Trophoblast cell (in vitro differentiated cells and primary cell): Measurements from ENCODE around the gene PPP2R3A.
A peak's percentile ranks its signal among the peaks of the same experiment; 100 is the strongest.

Experiments used
- DNase-seq, 2 donors: peaks; one replicate each; pipeline ENCODE4 v3.0.0-alpha.2; 2016
- H2AFZ ChIP-seq: 2 replicates; pipeline ENCODE4 v1.6.1; 2013; ENCODE audit warnings: low read length, moderate library complexity, mild to moderate bottlenecking; ENCODE audit not compliant: insufficient read depth, poor library complexity
- H2AK5ac ChIP-seq: 2 replicates; pipeline ENCODE4 v1.6.1; 2013; ENCODE audit warnings: mild to moderate bottlenecking, low read length
- H2BK120ac ChIP-seq: 2 replicates; pipeline ENCODE4 v1.6.1; 2013; ENCODE audit warnings: low read length, mild to moderate bottlenecking, moderate library complexity; ENCODE audit not compliant: insufficient read depth, poor library complexity
- H2BK12ac ChIP-seq: 2 replicates; pipeline ENCODE4 v1.6.1; 2013; ENCODE audit warnings: mild to moderate bottlenecking, low read length, moderate library complexity
- H2BK5ac ChIP-seq: 2 replicates; pipeline ENCODE4 v1.6.1; 2013; ENCODE audit warnings: low read length, low read depth, moderate library complexity, mild to moderate bottlenecking; ENCODE audit not compliant: poor library complexity
- H3K14ac ChIP-seq: 2 replicates; pipeline ENCODE4 v1.6.1; 2013; ENCODE audit warnings: mild to moderate bottlenecking, low read length
- H3K18ac ChIP-seq: 2 replicates; pipeline ENCODE4 v1.6.1; 2013; ENCODE audit warnings: mild to moderate bottlenecking, low read length
- H3K23ac ChIP-seq: 2 replicates; pipeline ENCODE4 v1.6.1; 2013; ENCODE audit warnings: low read length
- H3K27ac ChIP-seq: 2 replicates; pipeline ENCODE4 v1.5.1; 2013; ENCODE audit warnings: low read depth, mild to moderate bottlenecking, inconsistent platforms, low read length, moderate library complexity
- H3K27me3 ChIP-seq: 2 replicates; pipeline ENCODE4 v1.6.1; 2013; ENCODE audit warnings: inconsistent platforms, mild to moderate bottlenecking, low read length, moderate library complexity; ENCODE audit not compliant: insufficient read depth
- H3K36me3 ChIP-seq, 2 experiments: 1 replicate in 1 of 2; 2 replicates in 1 of 2; pipeline ENCODE4 v1.6.1; 2013; ENCODE audit warnings: low read length in 2 of 2, mild to moderate bottlenecking in 2 of 2, moderate library complexity in 1 of 2; ENCODE audit not compliant: insufficient read depth in 2 of 2, control insufficient read depth in 1 of 2
- H3K4ac ChIP-seq: 2 replicates; pipeline ENCODE4 v1.6.1; 2013; ENCODE audit warnings: low read depth, mild to moderate bottlenecking, low read length, moderate library complexity
- H3K4me1 ChIP-seq, 2 experiments: 1 replicate in 1 of 2; 2 replicates in 1 of 2; pipeline ENCODE4 v1.6.1; 2013; ENCODE audit warnings: low read length in 2 of 2, mild to moderate bottlenecking in 2 of 2, moderate library complexity in 1 of 2; ENCODE audit not compliant: insufficient read depth in 2 of 2, control insufficient read depth in 1 of 2
- H3K4me2 ChIP-seq: 2 replicates; pipeline ENCODE4 v1.6.1; 2013; ENCODE audit warnings: inconsistent platforms, mild to moderate bottlenecking, low read length, moderate library complexity
- H3K4me3 ChIP-seq: 2 replicates; pipeline ENCODE4 v1.5.1; 2013; ENCODE audit warnings: mild to moderate bottlenecking, low read depth, low read length, inconsistent platforms
- H3K79me1 ChIP-seq: one replicate; pipeline ENCODE4 v1.6.1; 2013; ENCODE audit warnings: low read length
- H3K79me2 ChIP-seq: 2 replicates; pipeline ENCODE4 v1.6.1; 2013; ENCODE audit warnings: low read length, mild to moderate bottlenecking; ENCODE audit not compliant: control insufficient read depth, insufficient read depth, poor library complexity
- H3K9ac ChIP-seq: 2 replicates; pipeline ENCODE4 v1.6.1; 2013; ENCODE audit warnings: mild to moderate bottlenecking, low read length
- H3K9me3 ChIP-seq: 2 replicates; pipeline ENCODE4 v1.6.1; 2013; ENCODE audit warnings: low read depth, mild to moderate bottlenecking, control low read depth, inconsistent platforms, low read length; ENCODE audit not compliant: insufficient read depth
- H4K12ac ChIP-seq: 2 replicates; pipeline ENCODE4 v1.6.1; 2013; ENCODE audit warnings: low read depth, mild to moderate bottlenecking, low read length, moderate library complexity
- H4K8ac ChIP-seq: 2 replicates; pipeline ENCODE4 v1.6.1; 2013; ENCODE audit warnings: low read depth, mild to moderate bottlenecking, low read length, moderate library complexity
- H4K91ac ChIP-seq: one replicate; pipeline ENCODE4 v1.6.1; 2013; ENCODE audit warnings: low read depth, mild to moderate bottlenecking, low read length, moderate library complexity
- WGBS: extraction: QIAGEN DNeasy Blood & Tissue Kit; methylation state at CpG from one replicate; pipeline ENCODE4 v1.1.7; 2013; ENCODE audit warnings: missing lambda C conversion rate; ENCODE audit not compliant: insufficient read length, insufficient coverage; ENCODE audit errors: extremely low coverage; 5-methylcytosine and 5-hydroxymethylcytosine counted together

PPP2R3A gene

GRCh38 chr3:136146981-136147729 lies 181.6 kb downstream of the PPP2R3A start:
- Histone ChIP-seq H2AK5ac (no peak overlapping the region), H3K36me3 (peaks cover 2 to 13% of the 10 kb centered on the region in 2 experiments), H3K27ac (no peak overlapping the region), H3K4ac (no peak overlapping the region), H2BK120ac (no peak overlapping the region), H2AFZ (no peak overlapping the region), H3K4me3 (no peak overlapping the region), H3K79me2 (no peaks in the 10 kb centered on the region), H3K23ac (no peak overlapping the region), H3K18ac (no peak overlapping the region), H4K8ac (no peak overlapping the region), H3K9ac (no peak overlapping the region), H2BK12ac (no peak overlapping the region), H3K4me1 (peaks cover 0 to 4% of the 10 kb centered on the region in 2 experiments), H3K4me2 (no peak overlapping the region), H3K79me1 (no peaks in the 10 kb centered on the region), H3K9me3 (no peaks in the 10 kb centered on the region), H4K12ac (no peak overlapping the region), H3K27me3 (no peaks in the 10 kb centered on the region), H4K91ac (no peak overlapping the region), H2BK5ac (no peak overlapping the region), H3K14ac (no peak overlapping the region)
- no CpG with 5 or more reads among the region's 6 CpGs for WGBS
- peak in 1 of 2 donors; percentile 9 for DNase-seq

GRCh38 chr3:136149667-136150066 lies 184.1 kb downstream of the PPP2R3A start:
- Histone ChIP-seq H3K14ac (no peak overlapping the region), H3K4me2 (no peak overlapping the region), H3K36me3 (peaks cover 2 to 13% of the 10 kb centered on the region in 2 experiments), H3K27me3 (no peaks in the 10 kb centered on the region), H3K27ac (no peak overlapping the region), H3K9me3 (no peaks in the 10 kb centered on the region), H4K91ac (no peak overlapping the region), H4K8ac (no peak overlapping the region), H3K79me2 (no peaks in the 10 kb centered on the region), H2BK5ac (no peak overlapping the region), H3K9ac (no peak overlapping the region), H3K4ac (no peak overlapping the region), H3K23ac (no peak overlapping the region), H4K12ac (no peak overlapping the region), H3K79me1 (no peaks in the 10 kb centered on the region), H2BK12ac (no peak overlapping the region), H2BK120ac (no peak overlapping the region), H3K4me1 (peaks cover 0 to 2% of the 10 kb centered on the region in 2 experiments), H3K4me3 (no peak overlapping the region), H2AFZ (no peak overlapping the region), H2AK5ac (no peak overlapping the region), H3K18ac (no peak overlapping the region)
- WGBS = no CpG with 5 or more reads among the region's 3 CpGs
- no peak for DNase-seq

GRCh38 chr3:136151219-136151618 lies 185.7 kb downstream of the PPP2R3A start:
- Histone ChIP-seq H3K9me3 (no peaks in the 10 kb centered on the region), H3K36me3 (peaks cover 0 to 10% of the 10 kb centered on the region in 2 experiments), H2AFZ (peak overlapping the region; percentile 19), H3K23ac (no peak overlapping the region), H4K8ac (no peak overlapping the region), H2BK5ac (no peak overlapping the region), H3K4me2 (no peak overlapping the region), H3K27ac (no peak overlapping the region), H3K27me3 (no peaks in the 10 kb centered on the region), H4K12ac (no peak overlapping the region), H3K79me2 (peaks cover 3% of the 10 kb centered on the region), H4K91ac (no peak overlapping the region), H2AK5ac (no peak overlapping the region), H3K4me1 (peaks cover 0 to 2% of the 10 kb centered on the region in 2 experiments), H3K4me3 (no peak overlapping the region), H3K9ac (no peak overlapping the region), H3K14ac (no peak overlapping the region), H3K18ac (no peak overlapping the region), H2BK12ac (no peak overlapping the region), H3K79me1 (no peaks in the 10 kb centered on the region), H2BK120ac (no peak overlapping the region), H3K4ac (peak overlapping the region; percentile 25)
- DNase-seq = no peak
- no CpG with 5 or more reads among the region's 10 CpGs for WGBS

- Histone ChIP-seq H2BK120ac (no peak overlapping the region), H3K36me3 (peaks cover 0 to 9% of the 10 kb centered on the region in 2 experiments), H2AFZ (no peak overlapping the region), H2BK5ac (no peak overlapping the region), H3K4me2 (no peak overlapping the region), H3K27ac (no peak overlapping the region), H4K91ac (no peak overlapping the region), H3K4ac (no peak overlapping the region), H3K27me3 (no peaks in the 10 kb centered on the region), H2AK5ac (no peak overlapping the region), H3K18ac (no peak overlapping the region), H4K8ac (no peak overlapping the region), H3K9me3 (no peaks in the 10 kb centered on the region), H3K79me2 (peaks cover 4% of the 10 kb centered on the region), H3K4me3 (no peak overlapping the region), H3K23ac (no peak overlapping the region), H3K79me1 (no peaks in the 10 kb centered on the region), H3K4me1 (no peaks in the 10 kb centered on the region), H3K9ac (no peak overlapping the region), H3K14ac (no peak overlapping the region), H2BK12ac (no peak overlapping the region), H4K12ac (no peak overlapping the region)
- no peak for DNase-seq
- WGBS = no CpG with 5 or more reads among the region's 4 CpGs
These were observed 186.8 kb downstream of the PPP2R3A start for GRCh38 chr3:136152176-136152843.
